Measurements from ENCODE around the gene ABCD3.
"Not testable (repeated sequence)": the region's sequence is repeated elsewhere in the genome, so short reads cannot be mapped to it uniquely, and the experiment has no call there.

ABCD3 gene

DNA sequence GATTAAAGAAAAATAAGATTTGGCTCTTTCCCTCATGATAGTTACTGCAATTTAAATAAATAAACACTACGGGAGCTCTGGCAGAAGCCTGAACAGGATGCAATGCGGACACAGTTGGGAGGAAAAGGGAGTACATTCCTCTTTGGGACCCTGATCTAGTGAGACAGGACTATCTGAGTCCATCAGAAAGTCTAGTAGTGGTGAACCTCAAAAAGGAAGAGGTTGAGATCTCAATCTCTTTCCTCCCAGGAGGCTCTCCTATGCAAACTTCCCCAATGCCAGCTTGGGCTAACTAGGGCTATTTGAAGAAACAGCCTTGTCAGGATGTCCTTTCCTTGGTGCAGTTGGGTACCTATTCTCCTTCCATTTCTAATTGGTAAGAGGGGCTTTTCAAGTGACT is 4.9 kb upstream of the ABCD3 start:
- no peak for DNase-seq (ENCODE audit: low spot score)

DNA sequence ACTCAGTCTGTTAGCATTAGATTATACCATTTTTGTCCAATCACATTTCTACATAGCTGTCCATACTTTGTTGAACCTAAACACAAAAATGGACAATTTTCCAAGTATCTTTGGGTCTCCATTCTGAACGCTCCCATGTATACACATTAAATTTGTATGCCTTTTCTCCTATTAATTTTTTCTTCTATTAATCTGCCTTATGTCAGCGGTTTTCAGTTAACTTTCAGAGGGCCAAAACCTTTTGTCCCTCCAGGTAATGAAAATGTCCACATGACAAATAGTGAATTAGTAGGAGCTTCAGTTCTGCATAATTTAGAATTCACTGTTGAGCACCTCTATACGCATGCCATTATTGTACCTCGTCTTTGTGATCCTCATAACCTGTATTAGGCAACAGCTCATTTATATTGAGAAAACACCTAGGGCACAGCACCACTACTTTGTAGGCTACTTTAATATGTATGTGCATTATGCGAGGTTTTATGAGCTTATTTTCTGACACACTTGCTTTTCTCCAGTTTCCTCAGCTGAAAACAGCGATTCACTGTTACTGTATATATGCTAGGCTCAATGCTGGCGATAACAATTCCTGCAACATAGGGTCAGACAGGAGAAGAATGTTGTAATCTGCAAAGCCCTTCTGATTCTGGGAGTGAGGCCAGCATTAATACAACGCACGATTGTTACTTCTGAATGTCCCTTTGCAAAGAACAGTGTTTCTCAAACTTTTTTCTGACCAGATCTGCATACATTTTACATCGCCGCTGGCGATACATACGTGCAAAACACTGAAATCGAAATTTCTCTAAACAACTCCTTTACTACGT is 1.1 kb upstream of the ABCD3 start:
- no peak for DNase-seq (ENCODE audit: low spot score)

DNA sequence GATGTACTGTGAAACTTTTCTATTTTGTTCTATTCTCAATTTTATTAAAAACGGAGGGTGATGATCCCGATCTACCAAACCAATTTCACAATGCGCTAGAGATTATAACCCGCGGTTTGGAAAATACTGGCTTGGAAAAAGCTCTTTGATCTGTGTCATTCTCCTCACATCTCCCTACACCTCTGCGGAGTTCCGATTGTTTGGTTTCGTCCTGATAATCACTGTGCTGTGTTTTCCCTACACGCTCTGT is 536 bp upstream of the ABCD3 start:
- DNase-seq (ENCODE audit: low spot score): no peak

DNA sequence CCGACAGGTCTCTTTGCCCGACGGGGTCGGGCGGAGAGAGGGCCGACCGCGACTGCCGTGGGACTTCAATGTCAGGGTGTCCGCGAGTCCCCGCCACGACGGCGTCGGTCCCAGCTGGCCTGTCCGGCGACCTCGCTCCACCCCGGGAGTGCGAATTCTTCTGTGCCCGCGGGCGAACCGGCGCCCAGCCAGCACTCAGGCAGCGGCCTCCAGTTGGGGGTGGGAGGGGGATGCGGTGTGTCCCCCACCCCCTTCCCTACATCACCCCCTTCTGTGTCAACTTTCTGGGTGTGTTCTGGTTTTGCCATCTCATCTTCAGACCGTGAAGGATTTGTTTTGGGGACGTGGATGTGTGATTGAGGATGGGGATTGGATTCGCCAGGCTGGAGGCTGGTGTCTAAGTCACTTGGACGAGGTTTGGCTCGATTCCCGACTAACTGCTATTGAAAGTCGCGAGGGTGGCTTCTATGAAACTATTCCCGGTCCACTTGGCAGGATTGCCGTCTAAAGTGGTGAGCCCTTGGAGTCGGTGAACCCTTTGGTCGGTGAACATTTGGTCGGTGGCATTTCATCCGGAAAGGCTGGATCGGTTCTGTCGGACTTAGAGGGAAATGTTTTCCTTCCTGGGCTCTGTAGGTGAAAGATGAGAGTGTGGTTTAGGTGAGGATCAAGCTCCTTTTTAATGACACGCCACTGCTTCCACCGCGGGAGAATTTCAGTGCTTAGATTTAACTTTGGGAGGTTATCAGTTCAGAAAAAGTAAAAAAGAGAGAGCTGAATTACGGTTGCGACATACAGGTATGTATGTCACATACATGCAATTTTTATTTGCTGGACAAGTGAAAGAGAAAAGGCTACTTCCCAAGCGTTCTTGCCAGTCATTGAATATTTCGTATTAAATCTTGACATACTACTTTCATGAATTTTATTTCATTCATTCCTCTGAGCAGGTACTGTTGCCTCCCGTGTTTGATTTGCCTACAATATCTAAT is 771 bp downstream of the ABCD3 start:
- DNase-seq (ENCODE audit: low spot score): peak; percentile 8

DNA sequence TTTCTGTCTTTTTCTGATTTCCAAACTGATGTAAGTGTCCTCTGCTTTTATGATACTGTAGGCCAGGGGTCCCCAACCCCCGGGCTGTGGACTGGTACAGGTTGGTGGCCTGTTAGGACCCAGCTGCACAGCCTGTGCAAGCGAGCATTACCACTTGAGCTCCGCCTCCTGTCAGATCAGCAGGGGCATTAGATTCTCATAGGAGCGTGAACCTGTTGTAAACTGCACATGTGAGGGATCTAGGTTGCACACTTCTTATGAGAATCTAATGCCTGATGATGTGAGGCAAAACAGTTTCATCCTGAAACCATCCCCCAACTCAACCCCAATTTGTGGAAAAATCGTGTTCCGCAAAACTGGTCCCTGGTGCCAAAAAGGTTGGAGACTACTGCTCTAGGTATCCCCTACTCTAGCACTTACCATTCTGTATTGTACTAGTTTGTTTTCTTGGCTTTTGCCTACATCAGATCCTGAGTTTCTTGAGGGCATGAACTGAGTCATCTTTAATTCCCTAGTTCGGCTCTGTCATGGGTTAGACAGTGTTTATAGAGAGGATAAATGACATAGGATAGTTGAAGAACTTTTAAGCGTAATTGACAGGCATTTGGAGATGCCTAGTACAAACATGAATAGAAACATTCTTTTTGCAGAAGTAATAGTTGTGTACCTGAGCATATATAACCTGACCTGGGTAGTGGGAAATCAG is 4.1 kb downstream of the ABCD3 start:
- no peak for DNase-seq (ENCODE audit: low spot score)

DNA sequence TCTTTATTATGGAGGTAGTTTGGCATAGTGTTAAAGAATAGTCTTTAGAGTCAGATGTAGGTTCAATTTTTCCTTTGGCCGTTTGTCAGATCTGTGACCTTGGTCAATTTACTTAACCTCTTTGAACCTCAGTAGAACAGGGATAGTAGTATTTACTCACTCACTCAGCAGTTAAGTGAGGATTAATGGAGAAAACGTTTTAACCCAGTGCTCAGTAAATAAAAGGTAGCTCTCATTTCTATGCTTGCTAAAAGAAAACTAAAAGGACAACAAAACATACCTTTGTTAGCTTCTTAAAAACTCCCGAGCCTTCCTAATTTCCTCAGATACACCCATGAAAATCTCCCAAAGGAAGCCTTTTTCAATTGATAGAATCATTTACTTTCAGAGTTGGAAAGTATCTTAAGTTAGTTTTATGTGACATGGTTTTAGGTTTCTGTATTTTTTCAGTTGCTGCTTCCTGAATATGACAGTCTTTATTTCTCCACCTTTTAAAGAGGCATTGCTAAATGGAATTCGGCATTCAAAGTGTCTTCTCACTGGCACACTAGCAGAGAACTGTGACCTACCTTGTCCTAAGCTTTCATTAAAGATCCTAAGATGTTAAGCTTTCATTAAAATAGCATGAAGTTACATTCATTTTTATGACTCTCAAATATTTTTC is 7.8 kb downstream of the ABCD3 start:
- DNase-seq (ENCODE audit: low spot score): no peak

DNA sequence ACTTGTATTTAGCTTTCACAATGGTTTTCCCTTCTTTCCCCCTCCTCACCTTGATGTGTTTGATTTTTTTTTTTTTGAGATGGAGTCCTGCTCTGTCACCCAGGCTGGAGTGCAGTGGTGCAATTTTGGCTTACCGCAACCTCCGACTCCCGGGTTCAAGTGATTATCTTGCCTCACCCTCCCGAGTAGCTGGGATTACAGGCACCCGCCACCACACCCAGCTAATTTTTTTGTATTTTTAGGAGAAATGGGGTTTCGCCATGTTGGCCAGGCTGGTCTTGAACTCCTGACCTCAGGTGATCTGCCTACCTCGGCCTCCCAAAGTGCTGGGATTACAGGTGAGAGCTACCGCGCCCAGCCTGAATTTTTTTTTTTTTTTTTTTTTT is 8.3 kb downstream of the ABCD3 start:
- DNase-seq (ENCODE audit: low spot score): not testable (repeated sequence)

DNA sequence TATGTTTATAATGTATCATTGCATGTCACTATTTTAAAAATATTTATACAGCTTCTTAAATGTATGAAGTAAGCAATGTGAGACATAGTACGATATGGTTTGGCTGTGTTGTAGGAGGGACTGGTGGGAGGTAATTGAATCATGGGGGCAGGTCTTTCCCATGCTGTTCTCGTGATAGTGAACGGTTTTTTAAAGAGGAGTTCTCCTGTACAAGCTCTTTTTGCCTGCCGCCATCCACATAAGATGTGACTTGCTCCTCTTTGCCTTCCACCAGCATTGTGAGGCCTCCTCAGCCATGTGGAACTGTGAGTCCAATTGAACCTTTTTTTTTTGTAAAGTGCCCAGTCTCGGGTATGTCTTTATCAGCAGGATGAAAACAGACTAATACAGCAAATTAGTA is 10.3 kb downstream of the ABCD3 start:
- DNase-seq (ENCODE audit: low spot score): no peak

DNA sequence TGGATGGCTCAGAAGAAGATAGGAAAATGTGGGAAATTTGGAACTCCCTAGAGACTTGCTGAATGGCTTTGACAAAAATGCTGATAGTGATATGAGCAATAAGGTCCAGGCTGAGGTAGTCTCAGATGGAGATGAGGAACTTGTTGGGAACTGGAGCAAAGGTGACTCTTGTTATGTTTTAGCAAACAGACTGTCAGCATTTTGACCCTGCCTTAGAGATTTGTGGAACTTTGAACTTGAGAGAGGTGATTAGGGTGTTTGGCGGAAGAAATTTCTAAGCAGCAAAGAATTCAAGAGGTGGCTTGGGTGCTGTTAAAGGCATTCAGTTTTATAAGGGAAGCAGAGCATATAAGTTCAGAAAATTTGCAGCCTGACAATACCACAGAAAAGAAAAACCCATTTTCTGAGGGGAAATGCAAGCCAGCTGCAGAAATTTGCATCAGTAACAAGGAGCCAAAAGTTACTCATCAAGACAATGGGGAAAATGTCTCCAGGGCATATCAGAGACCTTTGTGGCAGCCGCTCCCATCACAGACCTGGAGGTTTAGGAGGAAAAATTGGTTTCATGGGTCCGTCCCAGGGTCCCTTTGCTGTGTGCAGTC is 10.8 kb downstream of the ABCD3 start:
- DNase-seq (ENCODE audit: low spot score): not testable (repeated sequence)

DNA sequence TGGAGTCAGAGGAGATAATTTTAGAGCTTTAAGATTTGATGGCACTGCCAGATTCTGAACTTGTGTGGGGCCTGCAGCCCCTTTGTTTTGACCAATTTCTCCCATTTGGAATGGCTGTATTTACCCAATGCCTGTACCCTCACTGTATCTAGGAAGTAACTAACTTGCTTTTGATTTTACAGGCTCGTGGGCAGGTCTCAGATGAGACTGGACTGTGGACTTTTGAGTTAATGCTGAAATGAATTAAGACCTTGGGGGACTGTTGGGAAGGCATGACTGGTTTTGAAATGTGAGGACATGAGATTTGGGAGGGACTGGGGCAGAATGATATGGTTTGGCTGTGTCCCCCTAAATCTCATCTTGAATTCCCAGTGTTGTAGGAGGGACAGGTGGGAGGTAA is 11.9 kb downstream of the ABCD3 start:
- not testable (repeated sequence) for DNase-seq (ENCODE audit: low spot score)

DNA sequence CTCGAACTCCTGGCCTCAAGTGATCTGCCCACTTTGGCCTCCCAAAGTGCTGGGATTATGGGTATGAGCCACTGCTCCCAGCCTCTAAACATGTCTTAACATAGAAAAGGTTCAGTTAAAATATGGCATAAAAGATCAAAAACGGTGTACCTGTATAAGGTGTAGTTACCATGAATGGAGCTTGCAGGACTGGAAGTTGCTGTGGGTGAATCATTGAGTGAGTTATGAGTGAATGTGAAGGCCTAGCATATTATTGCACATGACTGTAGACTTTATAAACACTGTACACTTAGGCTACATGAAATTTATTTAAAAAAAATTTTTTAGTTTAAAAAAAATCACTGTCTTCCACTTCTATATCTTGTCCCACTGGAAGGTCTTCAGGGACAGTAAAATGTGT is 15.7 kb downstream of the ABCD3 start:
- DNase-seq (ENCODE audit: low spot score): no peak

DNA sequence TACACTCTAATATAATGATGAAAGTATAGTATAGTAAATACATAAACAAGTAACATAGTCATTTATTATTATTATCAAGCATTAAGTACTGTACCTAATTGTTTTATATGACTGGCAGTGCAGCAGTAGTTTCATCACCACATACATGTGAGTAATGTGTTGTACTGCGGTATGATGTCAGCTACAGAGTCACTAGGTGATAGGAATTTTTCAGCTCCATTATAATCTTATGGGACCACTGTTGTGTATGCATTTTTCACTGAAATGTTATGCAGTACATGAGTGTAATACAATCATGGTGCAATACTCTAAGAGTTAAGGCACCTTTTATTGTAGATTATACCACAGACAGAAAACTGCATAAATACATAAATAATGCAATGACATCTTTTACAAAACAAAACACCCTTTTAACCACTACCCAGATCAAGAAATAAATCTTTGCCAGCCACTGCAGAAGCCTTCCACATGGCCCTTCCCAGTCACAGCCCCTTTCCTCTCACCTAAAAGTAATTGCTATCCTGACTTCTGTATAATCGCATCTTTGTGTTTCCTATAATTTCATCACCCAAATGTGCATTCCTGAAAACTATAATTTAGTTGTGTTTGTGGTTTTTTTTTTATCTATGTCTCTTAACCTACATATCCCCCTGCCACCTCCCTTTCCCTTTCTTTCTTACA is 16.3 kb downstream of the ABCD3 start:
- DNase-seq (ENCODE audit: low spot score): no peak

DNA sequence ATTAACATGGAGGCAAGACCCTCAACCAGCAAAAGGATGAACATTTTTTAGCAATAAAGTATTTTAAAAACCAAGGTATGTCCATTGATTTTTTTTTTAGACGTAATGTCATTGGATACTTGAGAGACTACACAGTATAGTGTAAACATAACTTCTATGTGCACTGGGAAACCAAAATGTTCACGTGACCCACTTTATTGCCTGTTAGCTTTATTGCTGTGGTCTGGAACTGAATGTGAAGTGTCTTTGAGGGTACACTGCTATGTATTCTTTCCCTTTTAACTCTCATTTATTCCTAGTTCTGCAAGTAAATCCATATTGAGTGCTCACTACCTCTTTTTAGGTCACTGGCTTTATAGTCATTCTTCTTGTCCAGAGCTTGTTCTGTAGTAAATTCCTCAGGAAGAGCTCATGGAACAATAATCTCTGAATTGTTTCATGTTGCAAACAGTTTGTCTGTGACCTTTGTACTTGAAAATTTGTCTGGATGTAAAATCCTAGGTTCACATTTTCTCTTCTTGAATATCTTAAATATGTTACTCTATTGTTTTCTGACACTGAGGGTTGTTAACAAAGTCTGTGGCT is 20.6 kb downstream of the ABCD3 start:
- no peak for DNase-seq (ENCODE audit: low spot score)

DNA sequence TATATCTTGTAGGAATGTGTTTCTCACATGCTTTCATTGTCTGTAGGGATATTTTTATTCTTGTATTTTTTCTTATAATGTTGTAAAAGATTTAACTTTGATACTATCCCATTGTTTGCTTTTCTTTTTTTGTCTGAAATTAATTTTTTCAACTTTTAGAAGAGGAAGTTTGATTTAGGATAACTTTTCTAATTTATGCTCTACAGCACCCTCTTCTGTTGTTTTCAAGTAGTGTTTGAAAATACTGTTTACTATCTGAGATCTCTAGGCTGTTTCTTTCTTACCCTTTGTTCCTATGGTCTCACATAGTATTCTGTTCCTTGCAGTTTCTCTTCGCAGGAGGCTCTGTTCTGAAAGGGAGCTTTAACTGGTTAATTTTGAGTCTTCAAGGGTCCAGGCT is 21.9 kb downstream of the ABCD3 start:
- DNase-seq (ENCODE audit: low spot score): no peak

DNA sequence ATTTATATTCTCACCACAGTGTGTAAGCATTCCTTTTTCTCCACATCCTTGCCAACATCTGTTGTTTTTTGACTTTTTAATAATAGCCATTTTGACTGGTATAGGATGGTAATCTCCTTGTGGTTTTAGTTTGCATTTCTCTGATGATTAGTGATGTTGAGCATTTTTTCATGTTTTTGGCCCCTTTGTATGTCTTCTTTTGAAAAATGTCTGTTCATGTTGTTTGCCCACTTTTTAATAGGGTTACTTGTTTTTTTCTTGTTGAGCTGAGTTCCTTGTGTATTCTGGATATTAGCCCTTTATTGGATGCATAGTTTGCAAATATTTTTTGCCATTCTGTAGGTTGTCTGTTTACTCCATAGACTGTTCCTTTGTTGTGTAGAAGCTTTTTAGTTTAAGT is 24.9 kb downstream of the ABCD3 start:
- not testable (repeated sequence) for DNase-seq (ENCODE audit: low spot score)

DNA sequence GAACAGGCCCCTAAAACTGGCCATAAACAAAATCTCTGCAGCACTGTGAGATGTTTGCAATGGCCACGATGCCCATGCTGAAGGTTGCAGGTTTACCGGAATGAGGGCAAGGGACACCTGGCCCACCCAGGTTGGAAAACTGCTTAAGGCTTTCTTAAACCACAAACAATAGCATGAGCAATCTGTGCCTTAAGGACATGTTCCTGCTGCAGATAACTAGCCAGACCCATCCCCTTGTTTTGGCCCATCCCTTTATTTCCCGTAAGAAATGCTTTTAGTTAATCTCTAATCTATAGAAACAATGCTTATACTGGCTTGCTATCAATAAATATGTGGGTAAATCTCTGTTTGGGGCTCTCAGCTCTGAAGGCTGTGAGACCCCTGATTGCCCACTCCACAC is 26.6 kb downstream of the ABCD3 start:
- not testable (repeated sequence) for DNase-seq (ENCODE audit: low spot score)

DNA sequence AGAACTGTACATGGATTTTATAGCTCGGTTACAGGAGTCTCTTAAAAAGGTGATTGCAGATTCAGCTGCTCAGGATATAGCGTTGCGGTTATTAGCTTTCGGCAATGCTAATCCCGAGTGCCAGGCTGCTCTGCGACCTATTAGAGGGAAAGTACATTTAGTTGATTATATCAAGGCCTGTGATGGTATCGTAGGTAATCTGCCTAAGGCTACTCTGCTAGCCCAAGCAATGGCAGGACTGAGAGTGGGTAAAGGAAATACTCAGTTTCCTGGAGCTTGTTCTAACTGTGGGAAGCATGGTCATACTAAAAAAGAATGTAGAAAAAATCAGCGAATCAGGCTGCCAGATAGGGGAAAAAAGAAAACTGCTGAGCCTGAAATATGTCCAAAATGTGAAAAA is 27.5 kb downstream of the ABCD3 start:
- not testable (repeated sequence) for DNase-seq (ENCODE audit: low spot score)

DNA sequence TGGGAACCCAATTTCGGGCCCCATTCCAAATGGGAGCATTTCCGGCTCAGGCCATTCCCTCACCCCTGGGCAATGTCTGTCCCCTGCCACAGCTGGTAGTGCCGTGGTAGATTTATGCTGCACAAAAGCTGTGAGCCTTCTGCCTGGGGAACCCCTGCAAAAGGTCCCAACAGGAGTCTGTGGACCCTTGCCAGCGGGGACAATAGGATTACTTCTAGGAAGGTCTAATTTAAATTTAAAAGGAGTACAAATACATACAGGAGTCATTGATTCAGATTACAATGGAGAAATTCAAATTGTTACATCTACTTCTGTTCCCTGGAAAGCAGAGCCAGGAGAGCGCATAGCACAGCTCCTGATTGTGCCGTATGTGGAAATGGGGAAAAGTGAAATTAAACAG is 28.0 kb downstream of the ABCD3 start:
- DNase-seq (ENCODE audit: low spot score): not testable (repeated sequence)

DNA sequence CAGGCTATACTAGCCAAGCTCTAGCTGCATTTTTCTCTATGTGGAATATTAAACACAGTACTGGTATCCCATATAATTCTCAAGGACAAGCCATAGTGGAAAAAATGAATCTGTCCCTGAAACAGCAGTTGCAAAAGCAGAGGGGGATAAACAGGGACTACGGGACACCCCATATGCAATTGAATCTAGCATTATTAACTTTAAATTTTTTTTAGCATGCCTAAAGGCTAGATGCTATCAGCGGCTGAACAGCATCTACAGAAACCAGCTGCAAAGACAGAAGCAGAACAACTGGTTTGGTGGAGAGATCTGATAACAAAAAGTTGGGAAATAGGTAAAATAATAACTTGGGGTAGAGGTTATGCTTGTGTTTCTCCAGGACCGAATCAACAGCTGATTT is 30.6 kb downstream of the ABCD3 start:
- not testable (repeated sequence) for DNase-seq (ENCODE audit: low spot score)

DNA sequence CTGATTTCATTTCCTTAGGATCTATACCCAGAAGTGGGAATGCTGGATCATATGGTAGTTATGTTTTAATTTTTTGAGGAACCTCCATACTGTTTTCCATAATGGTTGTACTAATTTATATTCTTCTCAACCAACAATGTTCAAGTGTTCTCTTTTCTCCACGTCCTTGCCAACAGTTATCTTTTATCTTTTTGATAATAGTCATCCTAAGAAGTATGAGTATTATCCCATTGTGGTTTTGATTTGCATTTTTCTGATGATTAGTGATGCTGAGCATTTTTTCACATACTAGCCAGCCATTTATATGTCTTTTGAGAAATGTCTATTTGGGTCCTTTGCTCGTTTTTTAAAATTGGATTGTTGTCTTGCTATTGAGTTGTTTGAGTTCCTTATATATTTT is 38.5 kb downstream of the ABCD3 start:
- no peak for DNase-seq (ENCODE audit: low spot score)

DNA sequence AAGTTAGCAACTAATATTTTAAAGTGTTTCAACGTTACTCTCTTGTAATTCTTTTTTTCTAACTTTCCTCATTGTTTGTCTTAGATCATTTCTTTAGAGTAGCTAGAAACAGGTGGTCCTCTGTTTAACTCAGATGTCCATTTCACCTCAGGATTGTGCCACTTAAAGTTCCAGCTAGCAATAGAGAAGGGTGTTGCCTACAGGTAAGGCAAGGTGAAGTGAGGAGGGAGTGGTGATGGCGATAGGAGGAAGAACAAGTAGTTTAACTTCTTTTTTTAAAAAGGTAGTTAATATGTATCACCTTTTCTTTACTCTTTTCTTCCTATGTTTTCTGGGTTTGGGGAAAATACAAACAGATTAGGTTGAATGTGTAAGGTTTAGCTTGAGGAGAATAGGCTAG is 44.4 kb downstream of the ABCD3 start:
- no peak for DNase-seq (ENCODE audit: low spot score)

Data from CD4-positive, alpha-beta T cell treated with Interleukin-6 at 100 ng/mL for 8 hours (primary cell).